Dedifferentiated amniotic fluid mesenchymal stem cell (primary cell): ENCODE data around the gene CRYBB3.

Experiments used
- DNase-seq: peaks from one replicate; pipeline ENCODE4 v3.0.0-alpha.2; 2016; ENCODE audit errors: extremely low spot score

Gene CRYBB3

GRCh38 chr22:25199731-25200520, at the start of gene CRYBB3:
Gene CRYBB3, plus strand, starts transcription at chr22:25199858. Its CDS starts 1,539 bp downstream, at chr22:25201397.
- DNase-seq = no peak

- DNase-seq = peak; percentile 57
Measured at GRCh38 chr22:25153961-25154666, 45.5 kb upstream of the CRYBB3 start.

GRCh38 chr22:25154667-25154999, 45.0 kb upstream of the CRYBB3 start:
- DNase-seq = no peak

- DNase-seq = no peak
Measured at GRCh38 chr22:25156736-25157135, 42.9 kb upstream of the CRYBB3 start.

- DNase-seq = no peak
Measured at GRCh38 chr22:25159028-25159427, 40.6 kb upstream of the CRYBB3 start.

GRCh38 chr22:25160120-25160996, 39.3 kb upstream of the CRYBB3 start:
- no peak for DNase-seq

- DNase-seq = no peak
Measured at GRCh38 chr22:25161017-25161915, 38.4 kb upstream of the CRYBB3 start.

GRCh38 chr22:25161916-25162530, 37.6 kb upstream of the CRYBB3 start:
- no peak for DNase-seq

GRCh38 chr22:25162561-25162960, 37.1 kb upstream of the CRYBB3 start:
- DNase-seq = no peak

GRCh38 chr22:25165785-25166184, 33.9 kb upstream of the CRYBB3 start:
- no peak for DNase-seq

GRCh38 chr22:25166266-25167040, 33.2 kb upstream of the CRYBB3 start:
- DNase-seq = no peak

GRCh38 chr22:25167082-25167481, 32.6 kb upstream of the CRYBB3 start:
- no peak for DNase-seq

GRCh38 chr22:25167834-25168601, 31.6 kb upstream of the CRYBB3 start:
- no peak for DNase-seq

- no peak for DNase-seq
Measured at GRCh38 chr22:25169278-25170031, 30.2 kb upstream of the CRYBB3 start.

- DNase-seq = no peak
Measured at GRCh38 chr22:25170426-25170980, 29.2 kb upstream of the CRYBB3 start.

- DNase-seq = no peak
Measured at GRCh38 chr22:25172153-25172552, 27.5 kb upstream of the CRYBB3 start.

GRCh38 chr22:25174156-25174887, 25.3 kb upstream of the CRYBB3 start:
- no peak for DNase-seq
